ENCODE data around the gene FARS2.

- TF ChIP-seq HDGF (IDR thresholded peaks at IDR 0.05; ENCODE audit: borderline replicate concordance) (no peak), FOXM1 (IDR thresholded peaks at IDR 0.05; ENCODE audit: borderline replicate concordance) (no peak)
Observed at GRCh38 chr6:5818959-5819358, 557.6 kb downstream of the FARS2 start.
